Fibroblast of pulmonary artery (primary cell): ENCODE measurements around the gene RASD2.

ENCODE experiments used
- DNase-seq: peaks from one replicate; pipeline ENCODE4 v3.0.0-alpha.2; 2010; ENCODE audit warnings: low read depth
- H3K4me3 ChIP-seq: replicated peaks from 2 replicates; pipeline ENCODE4 v1.5.1; 2011; ENCODE audit warnings: low read depth, mild to moderate bottlenecking, control low read depth, low read length, moderate library complexity
- CTCF ChIP-seq: IDR thresholded peaks from 2 replicates; pipeline ENCODE4 v1.5.1; 2011; ENCODE audit warnings: mild to moderate bottlenecking, control low read depth, low read length, inconsistent platforms; ENCODE audit errors: missing control alignments

RASD2 gene

DNA sequence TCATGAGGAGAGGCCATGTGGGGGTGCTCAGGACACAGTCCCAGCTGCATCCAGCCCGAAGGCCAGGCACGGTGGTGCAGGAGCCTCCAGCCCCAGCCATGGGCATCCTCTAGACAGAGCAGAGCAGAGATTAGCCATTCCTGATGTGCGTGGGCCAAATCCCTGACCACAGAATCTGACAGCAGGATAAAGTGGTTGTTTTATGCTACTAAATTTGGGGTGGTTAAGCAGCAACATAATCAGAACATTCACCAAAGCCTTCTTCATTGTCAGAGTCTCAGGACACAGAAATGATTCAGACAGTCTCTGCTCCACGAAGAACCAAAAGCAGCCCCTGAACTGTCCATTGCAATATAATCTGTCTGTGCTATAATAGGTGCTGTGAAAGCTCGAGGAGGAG is 19.7 kb downstream of the RASD2 start:
- no peak for TF ChIP-seq CTCF
- DNase-seq = no peak
- H3K4me3 ChIP-seq = no peak overlapping the region

- no peak for DNase-seq
- no peak for TF ChIP-seq CTCF
These were observed 20.2 kb downstream of the RASD2 start for GRCh38 chr22:35560824-35561223.

DNA sequence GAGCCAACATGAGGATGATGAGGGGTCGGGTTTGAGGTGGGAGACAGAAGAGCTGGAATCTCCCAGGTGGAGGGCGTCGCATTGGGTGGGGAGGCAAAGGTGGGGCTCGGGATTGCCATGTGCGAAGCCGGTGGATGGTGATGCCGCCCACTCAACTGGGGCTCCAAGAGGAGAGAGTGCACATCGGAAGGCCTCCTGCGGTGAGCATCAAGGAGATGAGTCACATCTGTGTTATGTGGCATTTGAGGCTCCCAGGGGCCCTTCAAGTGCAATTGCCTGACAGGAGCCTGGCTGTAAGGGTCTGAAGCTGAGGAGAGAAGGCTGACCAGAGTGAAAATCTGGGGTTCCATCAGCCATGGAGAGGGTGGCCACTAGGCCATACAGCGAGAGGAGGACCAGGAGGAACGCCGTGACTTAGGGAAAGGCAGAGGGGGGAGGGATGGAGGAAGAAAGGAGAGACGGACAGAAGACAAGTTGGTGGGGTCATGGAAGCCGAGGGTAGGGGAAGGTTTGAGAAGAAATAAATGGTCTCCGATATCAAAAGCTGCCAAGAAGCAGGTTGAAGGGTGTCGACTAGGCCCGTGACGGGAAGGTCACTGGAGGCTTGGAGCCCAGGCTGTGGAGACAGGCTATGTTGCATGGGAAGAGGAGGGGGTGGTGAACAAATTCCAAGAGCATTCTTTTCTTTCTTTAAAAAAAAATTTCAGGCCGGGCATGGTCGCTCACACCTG is 21.3 kb downstream of the RASD2 start:
- H3K4me3 ChIP-seq = no peak overlapping the region
- TF ChIP-seq CTCF = no peak
- peak; percentile 57 for DNase-seq

More at GRCh38 chr22:35560824-35561223, 20.2 kb downstream of the RASD2 start:
- H3K4me3 ChIP-seq = no peak overlapping the region

DNA sequence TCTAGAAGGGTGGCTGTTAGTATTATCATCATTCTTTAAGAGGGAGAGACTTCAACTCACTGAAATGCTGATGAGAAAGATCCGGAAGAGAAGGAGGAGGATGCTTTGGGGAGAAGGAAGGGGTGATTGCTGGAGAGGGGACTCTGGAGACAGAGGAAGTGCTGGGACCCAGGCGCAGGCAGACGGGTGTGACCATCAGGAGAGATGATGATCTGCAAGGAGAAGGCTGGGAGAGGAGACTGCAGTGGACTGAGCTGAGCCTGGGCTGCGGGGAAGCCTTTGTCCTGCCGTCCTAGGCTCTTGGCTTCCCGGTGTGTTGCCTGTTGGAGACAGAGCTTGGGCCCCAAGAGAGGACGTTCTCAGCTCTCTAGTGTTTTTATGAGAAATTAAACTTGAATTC is 22.6 kb downstream of the RASD2 start:
- no peak overlapping the region for H3K4me3 ChIP-seq
- DNase-seq = no peak
- TF ChIP-seq CTCF = no peak

- no peak for TF ChIP-seq CTCF
These were observed 24.6 kb downstream of the RASD2 start for GRCh38 chr22:35564975-35565867.

DNA sequence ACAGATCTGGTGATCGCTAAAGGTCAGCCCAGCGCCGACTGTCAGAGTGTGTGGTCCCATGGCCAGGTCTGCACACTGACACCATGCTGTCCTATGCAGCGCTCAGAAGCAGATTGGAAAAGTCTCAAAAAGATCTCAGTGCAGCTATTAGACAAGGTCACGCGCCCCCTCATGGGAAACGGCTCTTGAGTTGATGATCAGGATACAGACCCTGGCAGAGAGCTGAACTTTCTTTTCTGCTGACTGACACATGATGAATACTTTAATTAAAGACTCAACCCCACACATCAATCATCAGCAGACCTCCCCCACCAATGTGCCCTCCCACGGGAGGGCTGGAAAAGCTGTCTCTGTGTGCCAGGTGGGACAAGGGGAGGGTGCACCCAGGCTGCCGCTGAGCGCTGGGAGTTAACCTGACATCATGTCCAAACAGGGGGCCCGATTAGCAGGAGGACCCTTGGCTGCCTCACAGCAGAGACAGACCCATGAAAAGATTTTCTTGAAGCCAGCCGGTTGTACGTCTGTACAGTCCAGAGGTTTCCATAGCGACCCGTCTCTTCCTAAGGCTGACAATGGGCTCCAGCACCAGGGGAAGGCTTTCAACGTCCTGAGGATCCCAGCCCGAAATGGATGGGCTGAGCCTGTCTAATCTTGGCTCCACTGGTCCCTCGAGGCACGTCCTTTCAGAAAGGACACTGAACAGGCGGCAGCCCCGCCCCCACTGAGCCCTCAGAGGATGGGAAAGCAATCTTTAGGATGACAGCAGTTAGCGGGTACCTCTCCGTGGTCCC is 26.9 kb downstream of the RASD2 start:
- TF ChIP-seq CTCF = no peak
- DNase-seq = no peak
- H3K4me3 ChIP-seq = no peak overlapping the region

More at GRCh38 chr22:35564975-35565867, 24.6 kb downstream of the RASD2 start:
- peak; percentile 26 for DNase-seq
- no peak overlapping the region for H3K4me3 ChIP-seq
